HG02852 (cell line): ENCODE measurements around the gene LIN7C.
"Not testable (repeated sequence)": the region's sequence is repeated elsewhere in the genome, so short reads cannot be mapped to it uniquely, and the experiment has no call there.

ENCODE experiments used
- ATAC-seq: cut with Tn5 transposase; IDR thresholded peaks from one replicate; pipeline ENCODE4 v1.9.1; 2021; ENCODE audit warnings: mild to moderate bottlenecking, moderate library complexity; ENCODE audit not compliant: unreplicated experiment

LIN7C gene

GRCh38 chr11:27506200-27507182 is at the start of gene LIN7C:
Gene LIN7C (minus strand): TSS chr11:27506769. CDS start chr11:27506752, 17 bp downstream.
- ATAC-seq, result peak; percentile 95

- ATAC-seq, result no peak
Measured at GRCh38 chr11:27555264-27555663, 48.7 kb upstream of the LIN7C start.

- no peak for ATAC-seq
Measured at GRCh38 chr11:27553186-27553585, 46.6 kb upstream of the LIN7C start.

GRCh38 chr11:27552341-27552740 is 45.8 kb upstream of the LIN7C start:
- ATAC-seq, result no peak

- ATAC-seq, result peak; percentile 59
Measured at GRCh38 chr11:27551127-27551526, 44.6 kb upstream of the LIN7C start.

- no peak for ATAC-seq
Measured at GRCh38 chr11:27545946-27546345, 39.4 kb upstream of the LIN7C start.

GRCh38 chr11:27545035-27545434 is 38.5 kb upstream of the LIN7C start:
- no peak for ATAC-seq

GRCh38 chr11:27541790-27542189 is 35.2 kb upstream of the LIN7C start:
- no peak for ATAC-seq

DNA sequence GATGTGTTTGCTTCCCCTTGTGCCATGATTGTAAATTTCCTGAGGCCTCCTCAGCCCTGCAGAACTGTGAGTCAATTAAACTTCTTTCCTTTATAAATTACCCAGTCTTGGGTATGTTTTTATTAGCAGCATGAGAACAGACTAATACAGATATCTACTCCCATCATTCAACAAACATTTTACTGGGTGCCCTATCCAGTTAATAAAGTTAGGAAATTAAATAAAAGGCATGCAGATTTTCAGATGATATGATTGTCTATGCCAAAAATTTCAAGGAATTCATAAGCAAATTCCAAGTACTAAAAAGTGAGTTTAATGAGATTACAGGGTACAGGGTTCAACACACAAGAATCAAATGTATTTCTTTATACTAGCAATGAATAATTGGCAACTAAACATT is 33.5 kb upstream of the LIN7C start:
- no peak for ATAC-seq

- ATAC-seq, result no peak
Measured at GRCh38 chr11:27535103-27535502, 28.5 kb upstream of the LIN7C start.

DNA sequence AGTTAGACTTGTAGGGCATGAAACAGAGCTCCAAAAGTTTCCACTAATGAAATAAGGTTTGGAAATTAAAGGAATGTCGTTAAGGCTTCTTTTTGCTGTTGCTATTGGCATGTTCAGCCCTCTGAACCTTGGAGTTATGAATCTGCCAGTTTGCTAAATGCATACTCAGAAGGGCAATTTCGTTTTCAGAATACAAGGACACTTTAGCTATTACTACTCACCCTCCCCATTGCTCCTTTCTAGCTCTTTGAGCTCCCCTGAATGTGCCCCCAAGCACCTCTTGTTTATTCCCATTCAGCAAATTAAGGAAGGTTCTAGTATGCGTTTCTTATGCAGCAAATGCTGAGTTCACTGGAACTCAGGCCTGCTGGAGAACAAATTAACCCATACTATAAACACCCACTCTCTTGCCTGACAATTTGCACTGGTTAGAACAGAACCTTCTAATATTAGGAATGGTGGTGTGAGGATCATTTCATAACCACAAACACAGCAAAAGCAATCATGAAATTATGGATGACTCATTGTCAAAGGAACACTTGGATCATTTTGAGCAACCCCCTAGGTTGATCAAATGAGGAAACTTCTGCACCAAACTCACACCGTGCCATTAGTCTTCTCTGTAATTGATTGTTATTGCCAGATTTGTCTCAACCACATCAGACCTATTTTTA is 26.2 kb upstream of the LIN7C start:
- no peak for ATAC-seq

- no peak for ATAC-seq
Measured at GRCh38 chr11:27528712-27529111, 22.1 kb upstream of the LIN7C start.

- ATAC-seq, result no peak
Measured at GRCh38 chr11:27526535-27526934, 20.0 kb upstream of the LIN7C start.

DNA sequence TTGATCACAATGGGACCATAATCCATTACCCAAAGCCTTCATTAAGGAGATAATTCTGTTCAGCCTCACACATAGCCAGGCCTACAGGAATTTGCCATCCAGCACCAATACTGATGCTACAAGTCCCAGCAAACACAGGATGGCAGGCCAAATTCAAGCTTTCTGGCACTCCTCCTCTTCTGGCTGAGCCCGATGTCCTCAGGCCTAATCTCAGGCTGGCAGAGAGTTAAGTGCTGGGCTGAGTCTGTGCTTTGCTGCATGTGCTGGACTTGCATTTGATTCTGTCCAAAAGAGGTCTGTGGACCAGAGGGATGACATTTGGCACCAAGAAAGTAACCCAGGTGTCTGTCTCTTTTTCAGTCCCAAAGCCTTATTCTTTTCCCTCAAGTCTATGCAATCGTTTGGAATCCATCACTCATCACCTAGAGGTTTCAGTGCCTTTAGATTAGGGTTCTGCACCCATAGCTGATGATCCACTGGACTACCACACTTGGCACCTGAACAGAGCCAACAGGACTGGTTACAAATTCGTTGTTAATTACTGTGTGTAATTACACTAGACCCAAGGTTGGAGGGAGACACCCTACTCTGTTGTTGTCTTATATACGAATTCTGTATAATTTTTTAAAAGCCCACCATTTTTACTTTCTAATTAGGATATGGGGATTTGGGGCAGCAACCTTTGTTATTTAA is 19.4 kb upstream of the LIN7C start:
- ATAC-seq, result no peak

GRCh38 chr11:27524155-27524554 is 17.6 kb upstream of the LIN7C start:
- ATAC-seq, result no peak

GRCh38 chr11:27520226-27520625 is 13.7 kb upstream of the LIN7C start:
- no peak for ATAC-seq

- ATAC-seq, result no peak
Measured at GRCh38 chr11:27518518-27518917, 11.9 kb upstream of the LIN7C start.

DNA sequence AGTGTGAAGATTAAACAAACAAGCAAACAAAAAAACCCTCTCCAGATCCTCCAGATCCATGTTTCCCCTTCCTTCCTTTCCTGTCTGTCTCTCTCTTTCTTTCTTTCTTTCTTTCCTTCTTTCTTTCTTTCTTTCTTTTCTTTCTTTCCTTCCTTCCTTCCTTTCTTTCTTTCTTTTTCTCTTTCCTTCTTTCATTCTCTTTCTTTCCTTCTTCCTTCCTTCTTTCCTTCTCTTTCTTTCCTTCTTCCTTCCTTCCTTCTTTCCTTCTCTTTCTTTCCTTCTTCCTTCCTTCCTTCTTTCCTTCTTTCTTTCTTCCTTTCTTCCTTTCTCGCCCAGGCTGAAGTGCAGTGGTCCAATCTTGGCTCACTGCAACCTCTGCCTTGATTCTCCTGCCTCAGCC is 10.9 kb upstream of the LIN7C start:
- ATAC-seq, result not testable (repeated sequence)

GRCh38 chr11:27514558-27514957 is 8.0 kb upstream of the LIN7C start:
- ATAC-seq, result no peak

- ATAC-seq, result no peak
Measured at GRCh38 chr11:27514076-27514475, 7.5 kb upstream of the LIN7C start.

- no peak for ATAC-seq
Measured at GRCh38 chr11:27513389-27513788, 6.8 kb upstream of the LIN7C start.
